ENCODE data around the gene MTURN.

DNA sequence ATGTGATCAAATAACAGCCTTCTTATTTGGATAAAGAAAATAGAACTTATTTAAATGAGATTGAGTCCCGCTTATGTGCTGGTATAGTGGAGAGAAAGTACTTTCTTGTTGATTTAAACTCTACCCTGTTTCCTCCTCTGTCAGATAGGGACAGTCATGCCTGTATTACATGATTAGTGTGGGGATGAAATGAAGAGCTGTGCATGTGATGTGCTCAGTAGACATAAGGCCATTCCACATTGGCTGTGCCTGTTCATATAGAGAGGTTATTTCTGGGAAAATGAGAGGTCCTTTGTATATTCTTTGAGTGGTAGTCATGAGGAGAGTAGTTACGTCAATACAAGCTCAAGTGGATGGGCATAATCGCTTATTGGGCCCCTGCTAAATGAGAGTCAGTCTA is 5.7 kb downstream of the MTURN start:
- TF ChIP-seq, protein P1, sequence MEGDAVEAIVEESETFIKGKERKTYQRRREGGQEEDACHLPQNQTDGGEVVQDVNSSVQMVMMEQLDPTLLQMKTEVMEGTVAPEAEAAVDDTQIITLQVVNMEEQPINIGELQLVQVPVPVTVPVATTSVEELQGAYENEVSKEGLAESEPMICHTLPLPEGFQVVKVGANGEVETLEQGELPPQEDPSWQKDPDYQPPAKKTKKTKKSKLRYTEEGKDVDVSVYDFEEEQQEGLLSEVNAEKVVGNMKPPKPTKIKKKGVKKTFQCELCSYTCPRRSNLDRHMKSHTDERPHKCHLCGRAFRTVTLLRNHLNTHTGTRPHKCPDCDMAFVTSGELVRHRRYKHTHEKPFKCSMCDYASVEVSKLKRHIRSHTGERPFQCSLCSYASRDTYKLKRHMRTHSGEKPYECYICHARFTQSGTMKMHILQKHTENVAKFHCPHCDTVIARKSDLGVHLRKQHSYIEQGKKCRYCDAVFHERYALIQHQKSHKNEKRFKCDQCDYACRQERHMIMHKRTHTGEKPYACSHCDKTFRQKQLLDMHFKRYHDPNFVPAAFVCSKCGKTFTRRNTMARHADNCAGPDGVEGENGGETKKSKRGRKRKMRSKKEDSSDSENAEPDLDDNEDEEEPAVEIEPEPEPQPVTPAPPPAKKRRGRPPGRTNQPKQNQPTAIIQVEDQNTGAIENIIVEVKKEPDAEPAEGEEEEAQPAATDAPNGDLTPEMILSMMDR (IDR thresholded peaks at IDR 0.05): no peak
- TF ChIP-seq RAD21 (conservative IDR thresholded peaks at IDR 0.05 in 1 of 2, IDR thresholded peaks at IDR 0.05 in 1 of 2) (no peak), CHD4 (IDR thresholded peaks at IDR 0.05; ENCODE audit: borderline replicate concordance) (no peak), SMC3 (IDR thresholded peaks at IDR 0.05) (no peak), CHD2 (IDR thresholded peaks at IDR 0.05; ENCODE audit: low read length, partially characterized antibody) (no peak), EP300 (IDR thresholded peaks at IDR 0.05) (no peak), SREBF2 (IDR thresholded peaks at IDR 0.05) (no peak), POLR2A (IDR thresholded peaks at IDR 0.05; ENCODE audit: low read length) (no peak), RARB (CRISPR knock-in tag; IDR thresholded peaks at IDR 0.05) (no peak)
- TF ChIP-seq, protein P2, sequence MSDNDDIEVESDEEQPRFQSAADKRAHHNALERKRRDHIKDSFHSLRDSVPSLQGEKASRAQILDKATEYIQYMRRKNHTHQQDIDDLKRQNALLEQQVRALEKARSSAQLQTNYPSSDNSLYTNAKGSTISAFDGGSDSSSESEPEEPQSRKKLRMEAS (IDR thresholded peaks at IDR 0.05): no peak
- TF ChIP-seq, protein P3, sequence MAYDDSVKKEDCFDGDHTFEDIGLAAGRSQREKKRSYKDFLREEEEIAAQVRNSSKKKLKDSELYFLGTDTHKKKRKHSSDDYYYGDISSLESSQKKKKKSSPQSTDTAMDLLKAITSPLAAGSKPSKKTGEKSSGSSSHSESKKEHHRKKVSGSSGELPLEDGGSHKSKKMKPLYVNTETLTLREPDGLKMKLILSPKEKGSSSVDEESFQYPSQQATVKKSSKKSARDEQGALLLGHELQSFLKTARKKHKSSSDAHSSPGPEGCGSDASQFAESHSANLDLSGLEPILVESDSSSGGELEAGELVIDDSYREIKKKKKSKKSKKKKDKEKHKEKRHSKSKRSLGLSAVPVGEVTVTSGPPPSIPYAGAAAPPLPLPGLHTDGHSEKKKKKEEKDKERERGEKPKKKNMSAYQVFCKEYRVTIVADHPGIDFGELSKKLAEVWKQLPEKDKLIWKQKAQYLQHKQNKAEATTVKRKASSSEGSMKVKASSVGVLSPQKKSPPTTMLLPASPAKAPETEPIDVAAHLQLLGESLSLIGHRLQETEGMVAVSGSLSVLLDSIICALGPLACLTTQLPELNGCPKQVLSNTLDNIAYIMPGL (CRISPR knock-in tag; IDR thresholded peaks at IDR 0.05; ENCODE audit: borderline replicate concordance): no peak
